Endodermal cell (in vitro differentiated cells): ENCODE measurements around the gene SEC24D. TPM values are rescaled to one million over a fixed set of nuclear protein-coding genes. Genes with fewer than 3 reads are reported as not detected.

Source experiments
- DNase-seq: peaks from one replicate; pipeline ENCODE4 v3.0.0-alpha.2; 2017
- H3K27ac ChIP-seq: 2 replicates; pipeline ENCODE4 v1.5.1; 2013; ENCODE audit warnings: mild to moderate bottlenecking, low read depth, low read length, moderate library complexity
- H3K27me3 ChIP-seq: 2 replicates; pipeline ENCODE4 v1.6.1; 2013; ENCODE audit warnings: mild to moderate bottlenecking, low read length, moderate library complexity; ENCODE audit not compliant: insufficient read depth, control insufficient read depth, poor library complexity, severe bottlenecking
- H3K36me3 ChIP-seq: 2 replicates; pipeline ENCODE4 v1.7.0; 2013; ENCODE audit warnings: mild to moderate bottlenecking, low read length, moderate library complexity; ENCODE audit not compliant: control insufficient read depth, insufficient read depth
- H3K4me1 ChIP-seq: one replicate; pipeline ENCODE4 v1.7.0; 2013; ENCODE audit warnings: low read length; ENCODE audit not compliant: control insufficient read depth, insufficient read depth
- H3K4me3 ChIP-seq: 2 replicates; pipeline ENCODE4 v1.5.1; 2013; ENCODE audit warnings: mild to moderate bottlenecking, low read length, moderate library complexity
- H3K9ac ChIP-seq: 2 replicates; pipeline ENCODE4 v1.6.1; 2013; ENCODE audit warnings: mild to moderate bottlenecking, low read length, moderate library complexity; ENCODE audit not compliant: poor library complexity, severe bottlenecking; ENCODE audit errors: extremely low read depth
- H3K9me3 ChIP-seq: 2 replicates; pipeline ENCODE4 v1.6.1; 2013; ENCODE audit warnings: mild to moderate bottlenecking, low read length, moderate library complexity; ENCODE audit not compliant: control insufficient read depth
- H3K27ac Mint-ChIP-seq: 2 replicates; pipeline ENCODE4 v1.8.0; 2020; ENCODE audit warnings: mixed read lengths
- H3K27me3 Mint-ChIP-seq: 2 replicates; pipeline ENCODE4 v1.8.0; 2021; ENCODE audit warnings: mild to moderate bottlenecking, mixed read lengths; ENCODE audit not compliant: insufficient read depth
- H3K36me3 Mint-ChIP-seq: 2 replicates; pipeline ENCODE4 v1.8.0; 2020; ENCODE audit warnings: low read depth, mixed read lengths
- H3K4me1 Mint-ChIP-seq: 2 replicates; pipeline ENCODE4 v1.8.0; 2020; ENCODE audit warnings: mixed read lengths
- H3K4me3 Mint-ChIP-seq: 2 replicates; pipeline ENCODE4 v1.8.0; 2020; ENCODE audit warnings: mild to moderate bottlenecking, moderate library complexity, mixed read lengths
- H3K9me3 Mint-ChIP-seq: 2 replicates; pipeline ENCODE4 v1.8.0; 2020; ENCODE audit warnings: mild to moderate bottlenecking, mixed read lengths
- CTCF ChIP-seq: fragments of 200-600 bp; sonication (generic); conservative IDR thresholded peaks from 2 replicates; pipeline ENCODE4 v1.5.0; 2021; ENCODE audit warnings: antibody characterized with exemption, mild to moderate bottlenecking
- WGBS, 2 experiments: methylation state at CpG; one replicate each; pipeline versions ENCODE4 v1.1.5 to v1.1.7; 2013; ENCODE audit warnings: missing lambda C conversion rate in 2 of 2, mixed read lengths in 1 of 2; ENCODE audit not compliant: insufficient coverage in 1 of 2, insufficient read length in 1 of 2; 5-methylcytosine and 5-hydroxymethylcytosine counted together
- total RNA-seq, 2 donors: library from RNA; stranded (reverse); fragmentation: NEBNext Ultra II Directional in 1 of 2; extraction: Animal tissue kit (Norgen Biotek cat#: 25700) in 1 of 2; gene quantifications; 2 replicates in 1 of 2; 3 replicates in 1 of 2; pipeline ENCODE4 v1.2.1, GENCODE V29; 2021

SEC24D gene
- total RNA-seq, 2 donors from 2014 or later = 40.4 to 42.8 TPM

- no peak for DNase-seq
- H3K27me3 Mint-ChIP-seq = no peaks in the 10 kb centered on the region
- Histone ChIP-seq H3K27me3 (no peaks in the 10 kb centered on the region), H3K27ac (no peak overlapping the region), H3K36me3 (peaks cover 73% of the 10 kb centered on the region), H3K9ac (no peak overlapping the region), H3K9me3 (no peaks in the 10 kb centered on the region), H3K4me1 (no peaks in the 10 kb centered on the region), H3K4me3 (no peak overlapping the region)
- no peaks in the 10 kb centered on the region for H3K9me3 Mint-ChIP-seq
- TF ChIP-seq CTCF = peak; percentile 73
- H3K36me3 Mint-ChIP-seq = peaks cover 44% of the 10 kb centered on the region
- WGBS, 2 experiments = 97% methylated on average over 3 of the region's 5 CpGs; no CpG with 5 or more reads in 1 of the 2 experiments
- H3K4me1 Mint-ChIP-seq = no peaks in the 10 kb centered on the region
- H3K27ac Mint-ChIP-seq = no peak overlapping the region
- H3K4me3 Mint-ChIP-seq = no peak overlapping the region
These were observed 95.1 kb downstream of the SEC24D start for GRCh38 chr4:118740869-118741268.

- TF ChIP-seq CTCF = no peak
- H3K4me3 Mint-ChIP-seq = no peak overlapping the region
- no peaks in the 10 kb centered on the region for H3K27me3 Mint-ChIP-seq
- WGBS, 2 experiments = 83% methylated on average over 2 of the region's 2 CpGs; no CpG with 5 or more reads in 1 of the 2 experiments
- Histone ChIP-seq H3K4me1 (no peaks in the 10 kb centered on the region), H3K27me3 (no peaks in the 10 kb centered on the region), H3K9me3 (no peaks in the 10 kb centered on the region), H3K36me3 (peaks cover 68% of the 10 kb centered on the region), H3K27ac (no peak overlapping the region), H3K4me3 (no peak overlapping the region), H3K9ac (no peak overlapping the region)
- H3K27ac Mint-ChIP-seq = no peak overlapping the region
- DNase-seq = no peak
- H3K9me3 Mint-ChIP-seq = no peaks in the 10 kb centered on the region
- peaks cover 37% of the 10 kb centered on the region for H3K36me3 Mint-ChIP-seq
- no peaks in the 10 kb centered on the region for H3K4me1 Mint-ChIP-seq
These were observed 96.8 kb downstream of the SEC24D start for GRCh38 chr4:118739022-118739713.

GRCh38 chr4:118738090-118738489, 97.8 kb downstream of the SEC24D start:
- Histone ChIP-seq H3K9me3 (no peaks in the 10 kb centered on the region), H3K4me1 (no peaks in the 10 kb centered on the region), H3K4me3 (no peak overlapping the region), H3K27me3 (no peaks in the 10 kb centered on the region), H3K36me3 (peaks cover 65% of the 10 kb centered on the region), H3K9ac (no peak overlapping the region), H3K27ac (no peak overlapping the region)
- no peak for DNase-seq
- 88 to 100% methylated on average over 3 of the region's 3 CpGs for WGBS, 2 experiments
- Mint-ChIP-seq H3K4me1 (no peaks in the 10 kb centered on the region), H3K27me3 (no peaks in the 10 kb centered on the region), H3K36me3 (peaks cover 34% of the 10 kb centered on the region), H3K9me3 (no peaks in the 10 kb centered on the region), H3K4me3 (no peak overlapping the region), H3K27ac (no peak overlapping the region)
- TF ChIP-seq CTCF = no peak
